SIG-M5 treated with dmso at 0.1 percent for 504 hours (cell line): ENCODE measurements around the gene TMEM147.
A peak's percentile ranks its signal among the peaks of the same experiment; 100 is the strongest.

Experiments
- DNase-seq: peaks from one replicate; lab custom pipeline; 2025; ENCODE audit not compliant: unreplicated experiment; lab: John Stamatoyannopoulos, UW

Gene TMEM147

GRCh38 chr19:35545001-35545854 lies at the start of gene TMEM147:
TMEM147 (plus strand) TSS chr19:35545626; CDS start chr19:35545740, 114 bp downstream.
- DNase-seq, result peak; percentile 70

- no peak for DNase-seq
Measured at GRCh38 chr19:35497406-35497805, 48.0 kb upstream of the TMEM147 start.

- DNase-seq, result no peak
Measured at GRCh38 chr19:35498220-35498619, 47.2 kb upstream of the TMEM147 start.

- no peak for DNase-seq
Measured at GRCh38 chr19:35498984-35499527, 46.4 kb upstream of the TMEM147 start.

- DNase-seq, result no peak
Measured at GRCh38 chr19:35500611-35501010, 44.8 kb upstream of the TMEM147 start.

- no peak for DNase-seq
Measured at GRCh38 chr19:35501684-35502083, 43.7 kb upstream of the TMEM147 start.

- DNase-seq, result no peak
Measured at GRCh38 chr19:35502751-35503150, 42.7 kb upstream of the TMEM147 start.

GRCh38 chr19:35506011-35506410 lies 39.4 kb upstream of the TMEM147 start:
- no peak for DNase-seq

GRCh38 chr19:35507561-35507960 lies 37.9 kb upstream of the TMEM147 start:
- no peak for DNase-seq

- no peak for DNase-seq
Measured at GRCh38 chr19:35508129-35508528, 37.3 kb upstream of the TMEM147 start.

- no peak for DNase-seq
Measured at GRCh38 chr19:35509018-35509652, 36.3 kb upstream of the TMEM147 start.

GRCh38 chr19:35509861-35510625 lies 35.4 kb upstream of the TMEM147 start:
- DNase-seq, result peak; percentile 30

GRCh38 chr19:35510626-35510964 lies 34.8 kb upstream of the TMEM147 start:
- DNase-seq, result no peak

- no peak for DNase-seq
Measured at GRCh38 chr19:35511337-35511736, 34.1 kb upstream of the TMEM147 start.

GRCh38 chr19:35512831-35513627 lies 32.4 kb upstream of the TMEM147 start:
- no peak for DNase-seq

GRCh38 chr19:35513628-35514281 lies 31.7 kb upstream of the TMEM147 start, which contains the start of gene DMKN:
DMKN (minus strand) TSS chr19:35513649; CDS start chr19:35513475, 174 bp downstream.
- DNase-seq, result no peak

GRCh38 chr19:35514282-35514809 lies 31.1 kb upstream of the TMEM147 start:
- DNase-seq, result no peak

GRCh38 chr19:35516310-35516709 lies 29.1 kb upstream of the TMEM147 start:
- no peak for DNase-seq

GRCh38 chr19:35517342-35517741 lies 28.1 kb upstream of the TMEM147 start:
- no peak for DNase-seq

- DNase-seq, result no peak
Measured at GRCh38 chr19:35518313-35518712, 27.1 kb upstream of the TMEM147 start.
